ENCODE results near the gene MRPL33.

Gene MRPL33

DNA sequence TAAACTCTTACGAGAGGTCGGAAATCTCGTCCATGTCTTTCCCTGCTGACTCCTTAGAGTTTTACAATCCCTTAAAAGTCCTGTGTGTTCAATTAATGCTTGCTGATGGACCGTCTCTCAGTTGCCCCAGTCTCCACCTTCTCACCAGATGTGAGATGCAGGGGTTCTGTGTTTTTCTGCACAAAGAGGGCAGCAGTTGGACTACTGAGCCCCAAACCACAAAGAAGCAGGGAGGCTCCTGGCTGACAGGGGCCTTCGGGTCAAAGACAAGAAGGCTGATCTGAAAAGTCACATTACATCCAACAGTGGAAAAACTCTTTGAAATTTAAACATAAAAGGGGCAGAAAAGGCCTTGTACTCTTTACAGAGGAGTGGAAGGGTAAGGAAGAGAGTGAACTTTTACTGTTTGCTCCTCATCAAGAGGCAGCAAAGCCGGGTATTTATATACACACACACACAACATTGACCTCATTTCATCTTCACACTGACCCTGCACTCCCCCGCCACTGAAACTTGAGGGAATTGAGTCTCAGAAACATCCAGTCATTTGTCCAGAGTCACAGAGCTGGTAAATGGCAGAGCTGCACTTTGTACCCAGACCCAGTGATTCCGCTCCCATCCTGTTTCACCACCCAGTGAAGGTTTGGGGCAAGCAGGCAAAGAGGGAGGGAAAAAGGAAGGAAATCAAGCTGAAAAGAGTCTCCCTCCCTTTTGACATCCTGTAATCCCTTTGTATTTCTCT, 23.7 kb downstream of the MRPL33 start:
- Histone ChIP-seq H2AFZ (ENCODE audit: low read depth) (peak overlapping the region; percentile 21; the same call in 1 of the 2 replicates), H3K9ac (no peak overlapping the region; the same call in 1 of the 2 replicates), H4K20me1 (ENCODE audit: insufficient read depth) (no peaks in the 10 kb centered on the region), H3K36me3 (ENCODE audit: insufficient read depth) (no peaks in the 10 kb centered on the region), H3K79me2 (ENCODE audit: insufficient read depth, low read depth) (no peaks in the 10 kb centered on the region), H3K4me3 (IDR thresholded peaks at IDR 0.05; ENCODE audit: insufficient read depth, low read depth, low read length) (no peak overlapping the region), H3K4me2 (peak overlapping the region; percentile 36), H3K27ac (peak overlapping the region; percentile 66), H3K27me3 (ENCODE audit: insufficient read depth, low read depth) (no peaks in the 10 kb centered on the region), H3K4me1 (ENCODE audit: low read depth, poor library complexity, severe bottlenecking) (peaks cover 29% of the 10 kb centered on the region)
- no peak for TF ChIP-seq CTCF (conservative IDR thresholded peaks at IDR 0.05; ENCODE audit: low read depth, low read length)

DNA sequence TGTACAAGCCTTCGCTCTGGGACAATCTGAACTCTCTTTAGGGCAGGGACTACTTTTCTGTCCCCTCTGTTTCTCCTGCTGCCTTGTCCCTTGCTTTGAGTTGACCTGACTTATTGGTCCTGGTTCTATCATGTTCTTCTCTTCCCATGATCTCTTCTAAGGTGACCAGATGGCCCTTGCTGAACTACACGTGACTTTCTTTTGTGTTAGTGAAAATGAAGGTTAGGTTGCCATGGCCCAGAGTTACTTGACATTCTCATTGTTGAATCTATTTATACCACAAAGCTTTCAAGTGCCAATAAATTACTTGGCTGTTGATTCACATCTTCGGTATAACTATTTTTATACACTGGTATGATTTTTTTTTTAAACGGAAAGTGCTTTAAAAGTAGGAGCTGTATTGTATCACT, 24.4 kb downstream of the MRPL33 start:
- H3K4me2 ChIP-seq, result peak overlapping the region; percentile 36; the same call in 1 of the 2 replicates
- no peaks in the 10 kb centered on the region for H3K27me3 ChIP-seq (ENCODE audit: insufficient read depth, low read depth)
- no peak for TF ChIP-seq CTCF (conservative IDR thresholded peaks at IDR 0.05; ENCODE audit: low read depth, low read length)
- H3K4me3 ChIP-seq (IDR thresholded peaks at IDR 0.05; ENCODE audit: insufficient read depth, low read depth, low read length), result no peak overlapping the region
- H4K20me1 ChIP-seq (ENCODE audit: insufficient read depth), result no peaks in the 10 kb centered on the region
- H3K27ac ChIP-seq, result peak overlapping the region; percentile 66
- peak overlapping the region; percentile 21; the same call in 1 of the 2 replicates for H2AFZ ChIP-seq (ENCODE audit: low read depth)
- peaks cover 29% of the 10 kb centered on the region for H3K4me1 ChIP-seq (ENCODE audit: low read depth, poor library complexity, severe bottlenecking)
- H3K79me2 ChIP-seq (ENCODE audit: insufficient read depth, low read depth), result no peaks in the 10 kb centered on the region
- H3K9ac ChIP-seq, result no peak overlapping the region; the same call in 1 of the 2 replicates
- H3K36me3 ChIP-seq (ENCODE audit: insufficient read depth), result no peaks in the 10 kb centered on the region

GRCh38 chr2:27796791-27797765, 25.6 kb downstream of the MRPL33 start:
- Histone ChIP-seq H3K79me2 (ENCODE audit: insufficient read depth, low read depth) (no peaks in the 10 kb centered on the region), H3K9ac (no peak overlapping the region), H3K4me2 (no peak overlapping the region), H3K27me3 (ENCODE audit: insufficient read depth, low read depth) (no peaks in the 10 kb centered on the region), H3K36me3 (ENCODE audit: insufficient read depth) (no peaks in the 10 kb centered on the region), H3K4me3 (IDR thresholded peaks at IDR 0.05; ENCODE audit: insufficient read depth, low read depth, low read length) (no peak overlapping the region), H4K20me1 (ENCODE audit: insufficient read depth) (no peaks in the 10 kb centered on the region), H2AFZ (ENCODE audit: low read depth) (no peak overlapping the region), H3K4me1 (ENCODE audit: low read depth, poor library complexity, severe bottlenecking) (peaks cover 29% of the 10 kb centered on the region), H3K27ac (no peak overlapping the region)
- TF ChIP-seq CTCF (conservative IDR thresholded peaks at IDR 0.05; ENCODE audit: low read depth, low read length), result no peak

- H3K27me3 ChIP-seq (ENCODE audit: insufficient read depth, low read depth), result no peaks in the 10 kb centered on the region
- H2AFZ ChIP-seq (ENCODE audit: low read depth), result no peak overlapping the region
- H4K20me1 ChIP-seq (ENCODE audit: insufficient read depth), result no peaks in the 10 kb centered on the region
- no peaks in the 10 kb centered on the region for H3K36me3 ChIP-seq (ENCODE audit: insufficient read depth)
- H3K4me1 ChIP-seq (ENCODE audit: low read depth, poor library complexity, severe bottlenecking), result peaks cover 29% of the 10 kb centered on the region
- H3K9ac ChIP-seq, result no peak overlapping the region
- H3K4me2 ChIP-seq, result no peak overlapping the region
- TF ChIP-seq CTCF (conservative IDR thresholded peaks at IDR 0.05; ENCODE audit: low read depth, low read length), result no peak
- no peaks in the 10 kb centered on the region for H3K79me2 ChIP-seq (ENCODE audit: insufficient read depth, low read depth)
- H3K27ac ChIP-seq, result no peak overlapping the region
- H3K4me3 ChIP-seq (IDR thresholded peaks at IDR 0.05; ENCODE audit: insufficient read depth, low read depth, low read length), result no peak overlapping the region
These were observed 26.3 kb downstream of the MRPL33 start for GRCh38 chr2:27797841-27798240.
